ENCODE results near the gene EPS8.

EPS8 gene

DNA sequence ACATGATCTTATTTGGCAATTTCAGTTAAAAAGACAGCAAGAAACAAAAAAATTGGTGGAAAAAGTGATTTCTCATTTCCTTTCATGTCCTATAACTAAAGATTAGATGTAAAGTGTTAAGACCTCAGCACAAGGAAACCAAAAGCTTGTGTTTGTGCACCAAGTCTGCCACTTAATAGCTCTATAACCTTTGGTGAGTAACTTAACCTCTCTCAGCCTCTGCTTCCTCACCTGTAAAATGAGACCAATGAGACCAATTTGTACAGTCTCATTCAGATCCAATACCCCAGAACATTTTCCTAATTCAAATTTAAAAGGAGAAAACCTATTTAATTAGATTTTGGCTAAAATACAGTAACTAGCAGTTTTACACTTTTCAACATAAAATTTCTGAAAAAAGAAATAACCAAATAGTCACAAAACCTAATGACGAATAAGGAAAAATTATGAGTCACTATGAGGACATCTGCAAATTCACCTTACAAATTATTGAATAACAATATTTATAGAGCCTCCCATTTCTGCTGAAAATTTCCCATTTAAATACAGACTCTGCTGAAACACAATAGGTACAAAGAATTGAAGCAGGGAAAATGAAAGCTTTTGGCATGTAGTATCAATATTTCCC, 71.1 kb downstream of the EPS8 start:
- DNase-seq (ENCODE audit: low spot score), result no peak

GRCh38 chr12:15716581-15716980, 72.6 kb downstream of the EPS8 start:
- no peak for DNase-seq (ENCODE audit: low spot score)

DNA sequence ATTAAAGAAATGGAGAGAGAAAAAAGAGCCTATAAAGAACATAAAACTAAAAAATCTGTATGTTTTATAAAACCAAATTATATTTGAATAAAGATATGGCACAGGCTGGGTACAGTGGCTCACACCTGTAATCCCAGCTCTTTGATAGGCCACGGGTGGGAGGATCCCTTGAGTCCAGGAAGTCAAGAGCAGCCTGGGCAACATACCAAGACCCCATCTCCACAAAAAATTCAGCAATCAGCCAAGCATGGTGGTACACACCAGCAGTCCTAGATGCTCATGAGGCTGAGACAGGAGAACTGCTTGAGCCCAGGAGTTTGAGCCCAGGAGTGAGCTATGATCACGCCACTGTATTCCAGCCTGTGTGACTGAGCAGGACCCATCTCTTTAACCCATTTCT, 74.9 kb downstream of the EPS8 start:
- DNase-seq (ENCODE audit: low spot score), result no peak

DNA sequence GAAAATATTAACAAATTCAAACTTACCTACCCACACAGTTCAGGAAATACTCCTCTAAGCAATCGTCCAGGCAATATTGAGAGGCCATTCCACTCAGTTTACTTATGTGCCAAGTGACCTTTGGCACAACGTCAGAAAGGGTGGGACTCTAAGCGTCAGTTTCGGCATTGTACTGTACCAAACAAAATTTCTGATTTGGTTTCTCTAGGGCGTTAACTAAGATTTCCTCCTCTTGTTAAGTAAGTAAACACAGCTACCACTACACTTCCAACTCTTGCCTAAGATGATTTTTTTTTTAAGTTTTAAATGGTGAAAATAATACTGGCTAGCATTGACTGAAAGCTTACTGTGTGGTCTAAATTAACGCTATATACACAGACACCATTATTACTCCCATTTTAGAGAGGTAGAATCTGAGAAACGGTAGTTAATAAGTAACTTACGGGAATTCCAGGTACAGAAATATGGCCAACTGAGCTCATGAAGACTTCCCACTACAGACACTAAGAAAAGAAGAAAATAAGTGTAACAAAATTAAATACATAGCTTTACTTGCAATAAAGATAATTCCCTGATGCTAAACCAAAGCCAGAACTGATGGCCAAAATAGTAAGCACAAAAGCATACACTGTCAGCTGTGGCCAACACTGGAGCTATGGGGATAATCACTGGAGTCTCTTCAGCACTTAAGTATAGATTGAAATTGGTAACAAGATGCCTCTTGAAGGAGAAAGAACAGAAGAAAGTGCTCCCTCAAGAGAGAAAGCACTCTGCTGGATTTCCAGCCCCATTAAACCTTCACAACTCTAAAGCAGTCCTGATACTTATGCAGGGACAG, 76.1 kb downstream of the EPS8 start:
- no peak for DNase-seq (ENCODE audit: low spot score)

- DNase-seq (ENCODE audit: low spot score), result no peak
These were observed 77.0 kb downstream of the EPS8 start for GRCh38 chr12:15712160-15712559.

GRCh38 chr12:15710860-15711510, 78.2 kb downstream of the EPS8 start:
- DNase-seq (ENCODE audit: low spot score), result no peak

- no peak for DNase-seq (ENCODE audit: low spot score)
These were observed 79.6 kb downstream of the EPS8 start for GRCh38 chr12:15709551-15709950.

DNA sequence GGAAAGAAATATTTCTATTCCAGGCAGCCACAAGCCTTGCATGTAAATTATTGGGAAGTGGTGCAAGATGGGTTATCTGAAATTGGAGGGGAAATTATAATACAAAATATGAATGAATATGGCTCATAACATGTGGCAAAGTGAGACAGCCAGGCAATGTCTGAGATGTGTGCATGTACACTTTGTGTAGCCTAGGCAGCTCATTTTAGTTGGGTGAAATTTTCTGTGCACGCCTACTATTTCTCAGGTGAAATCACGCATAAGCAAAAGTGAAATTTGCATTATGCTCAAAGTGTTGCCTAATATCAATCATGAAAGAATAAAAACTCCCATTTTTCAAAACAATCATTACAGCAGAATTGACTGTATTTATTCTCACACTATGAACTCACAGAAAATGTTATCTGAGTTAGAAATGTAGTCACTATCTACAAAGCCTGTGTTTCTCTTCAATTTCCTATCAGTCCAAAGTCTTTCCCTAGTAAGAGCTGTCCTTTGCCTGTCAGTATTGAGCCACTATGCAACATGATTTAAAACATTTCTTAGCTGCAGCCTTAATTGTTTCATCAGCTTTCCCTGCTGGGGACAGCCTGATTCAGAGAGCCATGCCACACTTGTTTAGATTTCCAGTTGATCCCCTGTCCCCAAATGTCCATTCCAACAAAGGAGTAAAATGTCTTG, 80.7 kb downstream of the EPS8 start:
- no peak for DNase-seq (ENCODE audit: low spot score)

DNA sequence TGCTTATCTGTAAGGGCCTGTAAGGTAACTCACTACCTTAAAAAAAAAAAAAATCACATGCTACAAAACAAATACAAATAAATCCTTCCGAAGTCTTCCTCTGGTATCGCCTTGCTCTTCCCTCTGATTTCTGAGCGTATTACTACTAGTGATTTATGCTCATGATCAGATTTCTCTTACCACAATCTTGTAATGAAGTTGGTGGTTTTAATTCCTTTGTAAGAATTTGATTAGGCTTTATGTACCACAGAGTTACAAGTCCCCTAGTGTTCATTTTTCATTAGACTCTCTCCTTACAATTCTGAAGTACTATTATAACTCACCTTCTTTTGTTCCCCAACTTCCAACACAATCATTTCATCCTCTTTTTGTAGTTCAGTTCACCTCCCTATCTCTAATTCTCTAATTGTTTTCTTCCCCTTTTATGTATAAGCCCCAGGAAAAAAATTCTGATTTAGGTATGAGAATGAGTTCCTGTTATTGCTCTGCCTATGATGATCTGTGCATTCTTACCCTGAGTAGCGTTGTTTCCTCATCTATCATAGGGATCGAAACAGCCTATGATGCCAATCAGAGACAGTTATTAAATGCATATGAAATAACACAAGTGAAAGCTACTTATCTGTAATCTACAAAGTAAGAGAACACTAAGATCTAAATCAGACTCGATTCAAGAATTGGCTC, 81.5 kb downstream of the EPS8 start:
- no peak for DNase-seq (ENCODE audit: low spot score)

- no peak for DNase-seq (ENCODE audit: low spot score)
These were observed 83.0 kb downstream of the EPS8 start for GRCh38 chr12:15706010-15706676.

GRCh38 chr12:15705606-15706005, 83.6 kb downstream of the EPS8 start:
- no peak for DNase-seq (ENCODE audit: low spot score)

- DNase-seq (ENCODE audit: low spot score), result no peak
These were observed 86.9 kb downstream of the EPS8 start for GRCh38 chr12:15702276-15702675.

DNA sequence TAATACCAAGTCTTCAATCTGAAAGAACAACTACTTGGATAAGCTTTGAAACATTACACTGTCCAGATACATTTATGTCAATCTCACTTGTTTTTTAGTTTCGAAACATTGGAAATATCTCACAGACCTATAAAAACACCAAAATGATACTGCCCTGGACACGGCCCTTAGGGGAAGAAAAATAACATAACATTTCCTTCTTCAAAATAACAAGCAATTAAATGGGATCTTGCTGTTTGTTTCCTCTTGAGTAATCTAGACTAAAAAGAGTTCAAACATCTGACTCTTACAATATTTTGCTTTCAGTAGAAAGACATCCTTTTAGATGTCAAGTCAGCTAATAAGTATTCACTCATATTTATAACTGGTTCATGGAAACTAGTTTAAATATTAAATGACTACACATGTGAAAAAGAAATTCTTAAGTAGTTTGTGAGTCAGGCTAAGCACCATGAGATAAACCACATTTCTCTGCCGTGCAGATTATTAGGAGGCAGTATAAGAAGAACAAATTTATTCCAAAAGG, 87.5 kb downstream of the EPS8 start:
- DNase-seq (ENCODE audit: low spot score), result no peak

DNA sequence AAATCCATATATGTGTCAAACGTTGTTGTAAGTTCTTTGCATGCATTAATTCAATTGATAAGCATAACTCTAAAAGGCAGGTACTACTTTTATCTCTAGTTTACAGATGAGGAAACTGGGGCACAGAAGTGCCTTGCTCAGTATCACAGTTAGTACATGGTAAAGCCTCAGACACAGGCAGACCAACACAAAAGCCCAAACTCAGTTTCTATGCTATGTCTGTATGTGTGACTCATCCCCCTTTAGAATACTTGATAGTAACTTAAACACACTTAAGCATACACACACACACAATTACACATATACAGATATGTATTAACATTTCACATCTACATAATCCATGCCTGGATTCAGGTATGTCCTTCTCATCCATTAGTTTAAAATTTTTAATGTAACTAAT, 88.0 kb downstream of the EPS8 start:
- DNase-seq (ENCODE audit: low spot score), result no peak

DNA sequence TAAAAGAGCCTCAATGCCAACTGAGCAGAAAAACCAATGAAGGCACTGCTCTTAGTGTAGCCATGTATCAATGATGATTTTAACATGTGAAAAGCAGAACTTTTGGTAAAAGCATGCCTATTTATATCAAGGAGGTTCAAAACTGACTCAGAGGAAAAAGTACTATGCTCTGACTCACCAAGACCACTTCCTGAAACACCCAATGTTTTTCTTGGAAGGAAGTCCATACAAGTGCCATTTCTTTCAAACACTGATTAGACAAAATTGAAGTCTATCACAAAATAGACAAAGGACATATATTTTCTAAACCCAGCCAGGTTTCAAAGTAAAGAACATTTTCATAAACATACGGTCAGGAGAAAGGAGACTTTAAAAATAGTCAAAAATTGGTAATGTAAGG, 88.6 kb downstream of the EPS8 start:
- peak; percentile 91 for DNase-seq (ENCODE audit: low spot score)

DNA sequence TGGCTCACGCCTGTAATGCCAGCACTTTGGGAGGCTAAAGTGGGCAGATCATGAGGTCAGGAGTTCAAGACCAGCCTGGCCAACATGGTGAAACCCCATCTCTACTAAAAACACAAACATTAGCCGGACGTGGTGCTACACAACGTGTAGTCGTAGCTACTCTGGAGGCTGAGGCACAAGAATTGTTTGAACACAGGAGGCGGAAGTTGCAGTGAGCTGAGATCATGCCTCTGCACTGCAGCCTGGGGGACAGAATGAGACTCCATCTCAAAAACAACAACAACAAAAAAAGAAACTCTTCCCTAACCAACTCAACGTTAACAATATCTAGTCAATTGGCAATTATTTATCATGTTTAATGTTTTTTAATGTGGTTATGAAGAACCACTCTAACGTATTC, 89.3 kb downstream of the EPS8 start:
- DNase-seq (ENCODE audit: low spot score), result no peak

DNA sequence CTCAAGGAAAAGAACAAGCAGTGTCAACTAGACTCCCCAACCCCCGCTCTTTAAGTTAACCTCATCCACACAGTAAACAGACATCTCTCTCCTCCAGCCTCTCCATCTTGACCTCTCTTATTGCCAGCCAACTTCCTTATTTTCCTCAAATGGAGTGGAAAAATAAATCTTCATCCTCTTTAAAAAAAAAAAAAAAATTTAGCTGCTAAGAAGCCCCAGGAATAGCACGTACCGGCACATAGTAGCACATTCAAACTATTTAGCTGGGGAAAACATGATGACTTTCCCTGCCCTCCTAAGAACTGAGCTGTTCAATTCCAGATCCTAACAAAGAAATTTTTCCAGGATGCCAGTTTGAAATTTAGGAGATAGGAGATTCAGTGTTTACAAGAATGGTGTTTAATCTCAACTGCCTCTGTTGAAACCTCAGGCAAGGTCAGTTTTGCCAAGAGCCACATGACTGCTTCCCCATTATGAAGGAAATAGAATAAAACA, 90.8 kb downstream of the EPS8 start:
- no peak for DNase-seq (ENCODE audit: low spot score)

GRCh38 chr12:15697201-15697600, 92.0 kb downstream of the EPS8 start:
- no peak for DNase-seq (ENCODE audit: low spot score)

- DNase-seq (ENCODE audit: low spot score), result no peak
These were observed 95.8 kb downstream of the EPS8 start for GRCh38 chr12:15693228-15693911.

GRCh38 chr12:15691388-15691787, 97.8 kb downstream of the EPS8 start:
- DNase-seq (ENCODE audit: low spot score), result no peak
